K562 (cell line): Measurements from ENCODE around the gene INPP5K. TPM values are rescaled to one million over a fixed set of nuclear protein-coding genes. Genes with fewer than 3 reads are reported as not detected.

Experiments used
- ATAC-seq: fragments of 200-7000 bp; cut with Tn5 transposase; 3 replicates; pipeline ENCODE4 v1.9.1; 2020; ENCODE audit warnings: moderate library complexity
- BruUV-seq: library from RNA; stranded (reverse); fragments of 400-500 nt; replicated peaks from 2 replicates; lab custom pipeline; 2021; lab: Mats Ljungman, UMichigan
- CTCF ChIA-PET: fragments of 300-600 bp; formaldehyde crosslinking; extraction: SDS; loops from one replicate; lab custom pipeline; 2021; ENCODE audit warnings: low intra/inter-chr PET ratio; lab: Yijun Ruan, JAX
- POLR2A ChIA-PET: fragments of 300-600, 350-650 bp; sonication (Branson Sonifier 250); formaldehyde crosslinking; extraction: SDS; loops from one replicate; lab custom pipeline; 2021; ENCODE audit warnings: antibody characterized with exemption, inconsistent platforms; lab: Yijun Ruan, JAX
- DNase-seq, 4 experiments: peaks; one replicate each; pipeline versions ENCODE4 v3.0.0 to v3.0.0-alpha.2; 2011 to 2018; ENCODE audit warnings: low spot score in 3 of 4, mixed read lengths in 3 of 4; ENCODE audit errors: extremely low read depth in 1 of 4
- FAIRE-seq: peaks from 2 replicates; lab custom pipeline; 2011; peaks lifted over from hg19 to GRCh38; lab: Jason Lieb, UNC
- H2AFZ ChIP-seq: 2 replicates; pipeline ENCODE4 v1.6.0; 2011; ENCODE audit warnings: low read depth, low read length, control low read depth, inconsistent platforms
- H3K27ac ChIP-seq: fragments of 200-600 bp; 3 replicates; pipeline ENCODE4 v1.8.0; 2011; ENCODE audit warnings: low read depth, mild to moderate bottlenecking, control low read depth, inconsistent platforms, low read length, moderate library complexity, mixed read lengths; ENCODE audit errors: extremely low read depth
- H3K27me3 ChIP-seq, 2 experiments: fragments of 300-600 bp in 1 of 2; 2 replicates in 1 of 2; 3 replicates in 1 of 2; pipeline versions ENCODE4 v1.6.0 to v1.8.0; 2011; ENCODE audit warnings: inconsistent platforms in 2 of 2, low read length in 2 of 2, mild to moderate bottlenecking in 1 of 2, mixed read lengths in 1 of 2, moderate library complexity in 1 of 2; ENCODE audit not compliant: control insufficient read depth in 2 of 2, insufficient read depth in 2 of 2
- H3K36me3 ChIP-seq: fragments of 300-600 bp; 3 replicates; pipeline ENCODE4 v1.8.0; 2011; ENCODE audit warnings: mild to moderate bottlenecking, low read length, inconsistent platforms; ENCODE audit not compliant: control insufficient read depth, insufficient read depth
- H3K4me1 ChIP-seq, 2 experiments: fragments of 200-600 bp in 1 of 2; replicated peaks in 1 of 2; 2 replicates in 1 of 2; 3 replicates in 1 of 2; pipeline versions ENCODE4 v1.5.1 to v1.8.0; 2011; ENCODE audit warnings: inconsistent platforms in 2 of 2, low read length in 2 of 2, mild to moderate bottlenecking in 1 of 2, mixed read lengths in 1 of 2, moderate library complexity in 1 of 2; ENCODE audit not compliant: control insufficient read depth in 2 of 2, insufficient read depth in 2 of 2
- H3K4me2 ChIP-seq: 2 replicates; pipeline ENCODE4 v1.6.1; 2011; ENCODE audit warnings: low read length, control low read depth, inconsistent platforms, mixed read lengths; ENCODE audit not compliant: insufficient read depth
- H3K4me3 ChIP-seq: fragments of 200-600 bp; sonication (generic), shearing (Covaris generic); 2 replicates; pipeline ENCODE4 v1.5.1; 2016; ENCODE audit warnings: control low read depth, inconsistent platforms
- H3K79me2 ChIP-seq: fragments of 200-600 bp; 3 replicates; pipeline ENCODE4 v1.8.0; 2011; ENCODE audit warnings: low read length, inconsistent platforms; ENCODE audit not compliant: control insufficient read depth, insufficient read depth
- H3K9ac ChIP-seq, 2 experiments: 2 replicates each; pipeline versions ENCODE4 v1.6.0 to v1.6.1; 2011; ENCODE audit warnings: low read depth in 2 of 2, low read length in 2 of 2, control low read depth in 1 of 2, inconsistent platforms in 1 of 2, mild to moderate bottlenecking in 1 of 2, mixed read lengths in 1 of 2; ENCODE audit not compliant: insufficient read depth in 1 of 2
- H3K9me1 ChIP-seq: one replicate; pipeline ENCODE4 v1.6.0; 2011; ENCODE audit warnings: inconsistent platforms, mild to moderate bottlenecking, low read length, moderate library complexity; ENCODE audit not compliant: control insufficient read depth, insufficient read depth
- H3K9me3 ChIP-seq: replicated peaks from 2 replicates; pipeline ENCODE4 v1.5.1; 2011; ENCODE audit warnings: low read depth, low read length, inconsistent platforms; ENCODE audit not compliant: control insufficient read depth, insufficient read depth
- H4K20me1 ChIP-seq: replicated peaks from 2 replicates; pipeline ENCODE4 v1.6.1; 2011; ENCODE audit warnings: low read length, inconsistent platforms, mixed read lengths; ENCODE audit not compliant: control insufficient read depth, insufficient read depth
- ARHGAP35 ChIP-seq: fragments of 450-650 bp; IDR thresholded peaks from 2 replicates; pipeline ENCODE4 v1.6.1; 2018; ENCODE audit not compliant: partially characterized antibody
- BACH1 ChIP-seq: fragments of 200-800 bp; sonication (Bioruptor generic); IDR thresholded peaks from 2 replicates; pipeline ENCODE4 v1.6.1; 2016; ENCODE audit warnings: missing genetic modification characterization, missing compliant biosample characterization
- E2F3 ChIP-seq: fragments of 250-450 bp; sonication (Bioruptor Pico); IDR thresholded peaks from 2 replicates; pipeline ENCODE4 v1.4.0; 2020; ENCODE audit warnings: mild to moderate bottlenecking
- MBD2 ChIP-seq: sonication (generic); IDR thresholded peaks from 2 replicates; pipeline ENCODE4 v1.6.1; 2016; ENCODE audit warnings: low read depth, borderline replicate concordance
- PCBP2 ChIP-seq: fragments of 200-400 bp; formaldehyde crosslinking; IDR thresholded peaks from 2 replicates; pipeline ENCODE4 v1.6.1; 2018; ENCODE audit warnings: low read length, low read depth, mild to moderate bottlenecking, moderate library complexity; ENCODE audit not compliant: poor library complexity, severe bottlenecking
- ZFP30 ChIP-seq: fragments of 250-450 bp; sonication (Bioruptor Pico); IDR thresholded peaks from 2 replicates; pipeline ENCODE4 v1.8.0; 2022; ENCODE audit warnings: moderate library complexity, mild to moderate bottlenecking, inconsistent platforms, borderline replicate concordance
- ZNF184 ChIP-seq: sonication (generic); formaldehyde crosslinking; IDR thresholded peaks from 2 replicates; pipeline ENCODE4 v1.5.0; 2020; ENCODE audit warnings: missing genetic modification reagents
- ZNF3 ChIP-seq: fragments of 250-450 bp; sonication (Bioruptor Pico); IDR thresholded peaks from 2 replicates; pipeline ENCODE4 v1.5.0; 2021; ENCODE audit warnings: mild to moderate bottlenecking, moderate library complexity
- ZNF436 ChIP-seq: fragments of 250-450, 450-650 bp; sonication (Bioruptor Pico); formaldehyde crosslinking; IDR thresholded peaks from 2 replicates; pipeline ENCODE4 v1.7.0; 2020; ENCODE audit warnings: mild to moderate bottlenecking
- ZNF445 ChIP-seq: fragments of 250-450 bp; sonication (Bioruptor Pico); IDR thresholded peaks from 2 replicates; pipeline ENCODE4 v1.4.0; 2020; ENCODE audit warnings: low read depth, mild to moderate bottlenecking, moderate library complexity
- WGBS: fragments of 100-300 bp; shearing (Covaris generic); methylation state at CpG from one replicate; pipeline ENCODE4 v1.1.6; 2016; ENCODE audit warnings: low coverage, mixed read lengths; ENCODE audit not compliant: insufficient coverage; ENCODE audit errors: missing lambda C conversion rate; 5-methylcytosine and 5-hydroxymethylcytosine counted together
- in situ Hi-C: fragments of 300-500 bp; cut with MboI; formaldehyde crosslinking; loops from 4 replicates; pipeline ENCODE4 v1.15.0; 2018; ENCODE audit warnings: inconsistent platforms, mixed read lengths
- intact Hi-C: fragments of 100-400 bp; cut with micrococcal nuclease; formaldehyde crosslinking; loops from 2 replicates; pipeline ENCODE4 v1.14.2; 2022
- polyA plus RNA-seq, 8 experiments: library from polyadenylated mRNA; depleted of rRNA in 4 of 8; stranded (reverse) in 5 of 8; unstranded in 3 of 8; fragments of >200 nt; fragmentation: Nextera tagmentation in 2 of 8; fragmentation: Illumina TruSeq in 1 of 8; extraction: Ambion mirVana in 2 of 8; extraction: Trizol in 1 of 8; gene quantifications; 2 replicates each; pipeline versions ENCODE4 v1.2.1 to v1.2.3, GENCODE V29; 2011 to 2014; ENCODE audit warnings: inconsistent platforms in 1 of 8, missing spikeins in 1 of 8
- total RNA-seq, 7 experiments: library from RNA; depleted of rRNA in 6 of 7; stranded (reverse); fragments of >200 nt in 6 of 7; fragmentation: Illumina TruSeq in 2 of 7; extraction: Trizol in 2 of 7; gene quantifications; 2 replicates each; pipeline versions ENCODE4 v1.2.1 to v1.2.3, GENCODE V29; 2011 to 2021; ENCODE audit warnings: low replicate concordance in 1 of 7
- TF ChIP-seq, protein P1 (sequence below): fragments of 250-450 bp; sonication (Bioruptor Pico); IDR thresholded peaks from 2 replicates; pipeline ENCODE4 v1.4.0; 2020; ENCODE audit warnings: mild to moderate bottlenecking
- TF ChIP-seq, protein P2 (sequence below): fragments of 450-650 bp; IDR thresholded peaks from 2 replicates; pipeline ENCODE4 v1.7.1; 2018; ENCODE audit warnings: mild to moderate bottlenecking, low read depth; ENCODE audit not compliant: partially characterized antibody

INPP5K gene
- total and polyA plus RNA-seq, 9 of the 15 experiments (the other 6 are each of a cell fraction or from before 2014, with no cell fraction given): 0.63 to 15.1 (median 10.1) TPM

DNA sequence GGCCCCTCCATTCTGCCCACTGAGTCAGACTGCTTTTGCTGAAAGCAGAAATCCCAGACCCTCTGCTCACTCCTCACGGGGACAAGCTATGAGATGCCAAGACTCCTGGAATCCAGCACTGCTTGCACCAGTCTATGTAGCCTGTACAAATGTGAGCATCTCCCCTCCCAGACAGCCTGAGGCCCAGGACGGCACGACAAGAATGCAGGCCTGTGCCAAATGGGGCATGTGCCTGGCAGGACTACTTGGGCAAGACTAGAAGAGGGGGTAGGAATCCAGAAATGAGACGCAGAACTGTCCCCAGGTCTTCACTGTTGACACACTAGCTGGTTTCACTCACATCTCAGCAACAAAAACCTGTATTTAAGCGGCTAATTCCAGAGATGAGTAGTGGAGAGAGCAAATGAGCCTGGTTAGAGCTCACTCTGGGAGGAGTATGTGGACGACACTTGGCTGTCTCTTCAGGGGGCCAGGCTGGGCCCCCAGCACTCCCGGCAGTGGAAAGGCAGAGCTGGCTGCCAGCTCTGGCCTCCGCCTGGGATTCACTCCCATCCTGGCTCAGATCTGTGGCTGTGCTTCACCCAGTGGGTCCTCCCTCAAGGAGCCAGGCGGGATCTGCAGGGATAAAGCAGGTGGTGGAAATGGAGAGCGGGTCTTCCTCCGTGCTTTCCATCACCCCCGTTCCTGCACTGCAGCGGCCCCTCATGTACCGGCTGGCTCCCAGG lies 21.0 kb downstream of the INPP5K start:
- Histone ChIP-seq H4K20me1 (no peaks in the 10 kb centered on the region), H3K9ac (no peak overlapping the region; a peak in 1 of 4 replicates), H3K27me3 (no peaks in the 10 kb centered on the region), H3K4me2 (no peak overlapping the region), H3K4me3 (no peak overlapping the region), H3K4me1 (peaks cover 3 to 37% of the 10 kb centered on the region in 2 experiments; a peak in 4 of 5 replicates), H3K9me1 (no peaks in the 10 kb centered on the region), H3K36me3 (no peaks in the 10 kb centered on the region), H3K27ac (no peak overlapping the region), H3K79me2 (peaks cover 6% of the 10 kb centered on the region), H3K9me3 (no peaks in the 10 kb centered on the region), H2AFZ (no peak overlapping the region)
- no peak for ATAC-seq
- TF ChIP-seq ZNF184 (CRISPR knock-in tag) (no peak), PCBP2 (no peak), MBD2 (no peak), BACH1 (tag) (no peak), E2F3 (no peak), ARHGAP35 (no peak), ZFP30 (CRISPR knock-in tag) (no peak), ZNF436 (CRISPR knock-in tag) (no peak), ZNF445 (CRISPR knock-in tag) (no peak), ZNF3 (CRISPR knock-in tag) (no peak)
- TF ChIP-seq, protein P1, sequence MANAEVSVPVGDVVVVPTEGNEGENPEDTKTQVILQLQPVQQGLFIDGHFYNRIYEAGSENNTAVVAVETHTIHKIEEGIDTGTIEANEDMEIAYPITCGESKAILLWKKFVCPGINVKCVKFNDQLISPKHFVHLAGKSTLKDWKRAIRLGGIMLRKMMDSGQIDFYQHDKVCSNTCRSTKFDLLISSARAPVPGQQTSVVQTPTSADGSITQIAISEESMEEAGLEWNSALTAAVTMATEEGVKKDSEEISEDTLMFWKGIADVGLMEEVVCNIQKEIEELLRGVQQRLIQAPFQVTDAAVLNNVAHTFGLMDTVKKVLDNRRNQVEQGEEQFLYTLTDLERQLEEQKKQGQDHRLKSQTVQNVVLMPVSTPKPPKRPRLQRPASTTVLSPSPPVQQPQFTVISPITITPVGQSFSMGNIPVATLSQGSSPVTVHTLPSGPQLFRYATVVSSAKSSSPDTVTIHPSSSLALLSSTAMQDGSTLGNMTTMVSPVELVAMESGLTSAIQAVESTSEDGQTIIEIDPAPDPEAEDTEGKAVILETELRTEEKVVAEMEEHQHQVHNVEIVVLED (CRISPR knock-in tag): no peak
- TF ChIP-seq, protein P2, sequence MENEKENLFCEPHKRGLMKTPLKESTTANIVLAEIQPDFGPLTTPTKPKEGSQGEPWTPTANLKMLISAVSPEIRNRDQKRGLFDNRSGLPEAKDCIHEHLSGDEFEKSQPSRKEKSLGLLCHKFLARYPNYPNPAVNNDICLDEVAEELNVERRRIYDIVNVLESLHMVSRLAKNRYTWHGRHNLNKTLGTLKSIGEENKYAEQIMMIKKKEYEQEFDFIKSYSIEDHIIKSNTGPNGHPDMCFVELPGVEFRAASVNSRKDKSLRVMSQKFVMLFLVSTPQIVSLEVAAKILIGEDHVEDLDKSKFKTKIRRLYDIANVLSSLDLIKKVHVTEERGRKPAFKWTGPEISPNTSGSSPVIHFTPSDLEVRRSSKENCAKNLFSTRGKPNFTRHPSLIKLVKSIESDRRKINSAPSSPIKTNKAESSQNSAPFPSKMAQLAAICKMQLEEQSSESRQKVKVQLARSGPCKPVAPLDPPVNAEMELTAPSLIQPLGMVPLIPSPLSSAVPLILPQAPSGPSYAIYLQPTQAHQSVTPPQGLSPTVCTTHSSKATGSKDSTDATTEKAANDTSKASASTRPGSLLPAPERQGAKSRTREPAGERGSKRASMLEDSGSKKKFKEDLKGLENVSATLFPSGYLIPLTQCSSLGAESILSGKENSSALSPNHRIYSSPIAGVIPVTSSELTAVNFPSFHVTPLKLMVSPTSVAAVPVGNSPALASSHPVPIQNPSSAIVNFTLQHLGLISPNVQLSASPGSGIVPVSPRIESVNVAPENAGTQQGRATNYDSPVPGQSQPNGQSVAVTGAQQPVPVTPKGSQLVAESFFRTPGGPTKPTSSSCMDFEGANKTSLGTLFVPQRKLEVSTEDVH: no peak
- no peak for DNase-seq
- in situ Hi-C loops: no loop called here
- WGBS: 81% methylated on average over 7 of the region's 14 CpGs
- intact Hi-C loops: no loop called here
- BruUV-seq: no TSS peak
- CTCF ChIA-PET: no interaction called here
- FAIRE-seq: no peak
- POLR2A ChIA-PET: interaction anchor here (0.9 to 1.8 kb wide), 2 partner anchors 14 to 134 kb away, joined by 4 to 5 read pairs; no protein-coding TSS in a partner anchor
